Vagina (tissue), 2 donors: Measurements from ENCODE around the gene IL36B.

Experiments
- POLR2A ChIP-seq, 2 donors: fragments of 450-650 bp; IDR thresholded peaks; one replicate each; pipeline ENCODE4 v1.6.1; 2017; ENCODE audit warnings: antibody characterized with exemption in 2 of 2, mild to moderate bottlenecking in 2 of 2, moderate library complexity in 2 of 2
- TF ChIP-seq, protein P1 (sequence below), 3 experiments: fragments of 450-650 bp in 2 of 3; fragments of 200-600 bp in 1 of 3; sonication (generic) in 1 of 3; IDR thresholded peaks; one replicate each; pipeline ENCODE4 v1.5.1; 2017 to 2019; ENCODE audit warnings: antibody characterized with exemption in 3 of 3, mild to moderate bottlenecking in 2 of 3, moderate library complexity in 2 of 3

- TF ChIP-seq, protein P1, sequence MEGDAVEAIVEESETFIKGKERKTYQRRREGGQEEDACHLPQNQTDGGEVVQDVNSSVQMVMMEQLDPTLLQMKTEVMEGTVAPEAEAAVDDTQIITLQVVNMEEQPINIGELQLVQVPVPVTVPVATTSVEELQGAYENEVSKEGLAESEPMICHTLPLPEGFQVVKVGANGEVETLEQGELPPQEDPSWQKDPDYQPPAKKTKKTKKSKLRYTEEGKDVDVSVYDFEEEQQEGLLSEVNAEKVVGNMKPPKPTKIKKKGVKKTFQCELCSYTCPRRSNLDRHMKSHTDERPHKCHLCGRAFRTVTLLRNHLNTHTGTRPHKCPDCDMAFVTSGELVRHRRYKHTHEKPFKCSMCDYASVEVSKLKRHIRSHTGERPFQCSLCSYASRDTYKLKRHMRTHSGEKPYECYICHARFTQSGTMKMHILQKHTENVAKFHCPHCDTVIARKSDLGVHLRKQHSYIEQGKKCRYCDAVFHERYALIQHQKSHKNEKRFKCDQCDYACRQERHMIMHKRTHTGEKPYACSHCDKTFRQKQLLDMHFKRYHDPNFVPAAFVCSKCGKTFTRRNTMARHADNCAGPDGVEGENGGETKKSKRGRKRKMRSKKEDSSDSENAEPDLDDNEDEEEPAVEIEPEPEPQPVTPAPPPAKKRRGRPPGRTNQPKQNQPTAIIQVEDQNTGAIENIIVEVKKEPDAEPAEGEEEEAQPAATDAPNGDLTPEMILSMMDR (IDR thresholded peaks at IDR 0.05): no peak
- no peak for TF ChIP-seq POLR2A (IDR thresholded peaks at IDR 0.05)
Observed at GRCh38 chr2:113064281-113064680, 11.6 kb upstream of the IL36B start.
